Trophoblast cell (in vitro differentiated cells and primary cell): ENCODE measurements around the gene XPC.

Experiments
- DNase-seq, 2 donors: peaks; one replicate each; pipeline ENCODE4 v3.0.0-alpha.2; 2016
- H2AFZ ChIP-seq: 2 replicates; pipeline ENCODE4 v1.6.1; 2013; ENCODE audit warnings: low read length, moderate library complexity, mild to moderate bottlenecking; ENCODE audit not compliant: insufficient read depth, poor library complexity
- H2AK5ac ChIP-seq: 2 replicates; pipeline ENCODE4 v1.6.1; 2013; ENCODE audit warnings: mild to moderate bottlenecking, low read length
- H2BK120ac ChIP-seq: 2 replicates; pipeline ENCODE4 v1.6.1; 2013; ENCODE audit warnings: low read length, mild to moderate bottlenecking, moderate library complexity; ENCODE audit not compliant: insufficient read depth, poor library complexity
- H2BK12ac ChIP-seq: 2 replicates; pipeline ENCODE4 v1.6.1; 2013; ENCODE audit warnings: mild to moderate bottlenecking, low read length, moderate library complexity
- H2BK5ac ChIP-seq: 2 replicates; pipeline ENCODE4 v1.6.1; 2013; ENCODE audit warnings: low read length, low read depth, moderate library complexity, mild to moderate bottlenecking; ENCODE audit not compliant: poor library complexity
- H3K14ac ChIP-seq: 2 replicates; pipeline ENCODE4 v1.6.1; 2013; ENCODE audit warnings: mild to moderate bottlenecking, low read length
- H3K18ac ChIP-seq: 2 replicates; pipeline ENCODE4 v1.6.1; 2013; ENCODE audit warnings: mild to moderate bottlenecking, low read length
- H3K23ac ChIP-seq: 2 replicates; pipeline ENCODE4 v1.6.1; 2013; ENCODE audit warnings: low read length
- H3K27ac ChIP-seq: 2 replicates; pipeline ENCODE4 v1.5.1; 2013; ENCODE audit warnings: low read depth, mild to moderate bottlenecking, inconsistent platforms, low read length, moderate library complexity
- H3K27me3 ChIP-seq: 2 replicates; pipeline ENCODE4 v1.6.1; 2013; ENCODE audit warnings: inconsistent platforms, mild to moderate bottlenecking, low read length, moderate library complexity; ENCODE audit not compliant: insufficient read depth
- H3K36me3 ChIP-seq, 2 experiments: 1 replicate in 1 of 2; 2 replicates in 1 of 2; pipeline ENCODE4 v1.6.1; 2013; ENCODE audit warnings: low read length in 2 of 2, mild to moderate bottlenecking in 2 of 2, moderate library complexity in 1 of 2; ENCODE audit not compliant: insufficient read depth in 2 of 2, control insufficient read depth in 1 of 2
- H3K4ac ChIP-seq: 2 replicates; pipeline ENCODE4 v1.6.1; 2013; ENCODE audit warnings: low read depth, mild to moderate bottlenecking, low read length, moderate library complexity
- H3K4me1 ChIP-seq, 2 experiments: 1 replicate in 1 of 2; 2 replicates in 1 of 2; pipeline ENCODE4 v1.6.1; 2013; ENCODE audit warnings: low read length in 2 of 2, mild to moderate bottlenecking in 2 of 2, moderate library complexity in 1 of 2; ENCODE audit not compliant: insufficient read depth in 2 of 2, control insufficient read depth in 1 of 2
- H3K4me2 ChIP-seq: 2 replicates; pipeline ENCODE4 v1.6.1; 2013; ENCODE audit warnings: inconsistent platforms, mild to moderate bottlenecking, low read length, moderate library complexity
- H3K4me3 ChIP-seq: 2 replicates; pipeline ENCODE4 v1.5.1; 2013; ENCODE audit warnings: mild to moderate bottlenecking, low read depth, low read length, inconsistent platforms
- H3K79me1 ChIP-seq: one replicate; pipeline ENCODE4 v1.6.1; 2013; ENCODE audit warnings: low read length
- H3K79me2 ChIP-seq: 2 replicates; pipeline ENCODE4 v1.6.1; 2013; ENCODE audit warnings: low read length, mild to moderate bottlenecking; ENCODE audit not compliant: control insufficient read depth, insufficient read depth, poor library complexity
- H3K9ac ChIP-seq: 2 replicates; pipeline ENCODE4 v1.6.1; 2013; ENCODE audit warnings: mild to moderate bottlenecking, low read length
- H3K9me3 ChIP-seq: 2 replicates; pipeline ENCODE4 v1.6.1; 2013; ENCODE audit warnings: low read depth, mild to moderate bottlenecking, control low read depth, inconsistent platforms, low read length; ENCODE audit not compliant: insufficient read depth
- H4K12ac ChIP-seq: 2 replicates; pipeline ENCODE4 v1.6.1; 2013; ENCODE audit warnings: low read depth, mild to moderate bottlenecking, low read length, moderate library complexity
- H4K8ac ChIP-seq: 2 replicates; pipeline ENCODE4 v1.6.1; 2013; ENCODE audit warnings: low read depth, mild to moderate bottlenecking, low read length, moderate library complexity
- H4K91ac ChIP-seq: one replicate; pipeline ENCODE4 v1.6.1; 2013; ENCODE audit warnings: low read depth, mild to moderate bottlenecking, low read length, moderate library complexity
- WGBS: extraction: QIAGEN DNeasy Blood & Tissue Kit; methylation state at CpG from one replicate; pipeline ENCODE4 v1.1.7; 2013; ENCODE audit warnings: missing lambda C conversion rate; ENCODE audit not compliant: insufficient read length, insufficient coverage; ENCODE audit errors: extremely low coverage; 5-methylcytosine and 5-hydroxymethylcytosine counted together

Gene XPC

GRCh38 chr3:14199641-14200040 lies 21.2 kb upstream of the XPC start:
- no peak for DNase-seq
- Histone ChIP-seq H3K4me1 (peaks cover 31 to 35% of the 10 kb centered on the region in 2 experiments), H3K14ac (no peak overlapping the region), H3K18ac (no peak overlapping the region), H3K27me3 (no peaks in the 10 kb centered on the region), H2BK5ac (no peak overlapping the region), H3K23ac (no peak overlapping the region), H2BK120ac (no peak overlapping the region), H3K36me3 (peaks cover 6 to 9% of the 10 kb centered on the region in 2 experiments), H4K91ac (no peak overlapping the region), H2BK12ac (no peak overlapping the region), H3K79me1 (peaks cover 19% of the 10 kb centered on the region), H3K4ac (no peak overlapping the region), H4K8ac (no peak overlapping the region), H3K4me3 (no peak overlapping the region), H3K9me3 (no peaks in the 10 kb centered on the region), H3K79me2 (no peaks in the 10 kb centered on the region), H3K9ac (no peak overlapping the region), H2AK5ac (no peak overlapping the region), H3K4me2 (no peak overlapping the region), H2AFZ (no peak overlapping the region), H3K27ac (no peak overlapping the region), H4K12ac (no peak overlapping the region)
- WGBS: no CpG with 5 or more reads among the region's 4 CpGs

- Histone ChIP-seq H3K18ac (no peak overlapping the region), H3K9ac (no peak overlapping the region), H2BK5ac (no peak overlapping the region), H2AK5ac (no peak overlapping the region), H3K4me2 (no peak overlapping the region), H3K27ac (no peak overlapping the region), H3K4ac (no peak overlapping the region), H3K4me1 (peaks cover 2 to 8% of the 10 kb centered on the region in 2 experiments), H2AFZ (no peak overlapping the region), H3K9me3 (no peaks in the 10 kb centered on the region), H3K4me3 (no peak overlapping the region), H2BK12ac (no peak overlapping the region), H3K27me3 (no peaks in the 10 kb centered on the region), H3K36me3 (peaks cover 7 to 9% of the 10 kb centered on the region in 2 experiments), H3K14ac (no peak overlapping the region), H2BK120ac (no peak overlapping the region), H3K79me2 (no peaks in the 10 kb centered on the region), H4K8ac (no peak overlapping the region), H4K12ac (no peak overlapping the region), H4K91ac (no peak overlapping the region), H3K79me1 (no peaks in the 10 kb centered on the region), H3K23ac (no peak overlapping the region)
- DNase-seq: no peak
- no CpG with 5 or more reads among the region's 4 CpGs for WGBS
These were observed 16.5 kb upstream of the XPC start for GRCh38 chr3:14194865-14195264.

GRCh38 chr3:14188041-14188754 lies 9.8 kb upstream of the XPC start:
- H3K23ac ChIP-seq: no peak overlapping the region
- H3K79me2 ChIP-seq: no peaks in the 10 kb centered on the region
- no peak overlapping the region for H4K12ac ChIP-seq
- H3K27ac ChIP-seq: no peak overlapping the region
- H2BK12ac ChIP-seq: no peak overlapping the region
- peaks cover 11 to 19% of the 10 kb centered on the region in 2 experiments for H3K36me3 ChIP-seq
- H3K4ac ChIP-seq: no peak overlapping the region
- H3K27me3 ChIP-seq: no peaks in the 10 kb centered on the region
- no CpG with 5 or more reads among the region's 4 CpGs for WGBS
- no peaks in the 10 kb centered on the region for H3K4me1 ChIP-seq
- no peaks in the 10 kb centered on the region for H3K9me3 ChIP-seq
- no peak overlapping the region for H2AK5ac ChIP-seq
- H2BK5ac ChIP-seq: no peak overlapping the region
- no peak overlapping the region for H3K18ac ChIP-seq
- H3K4me3 ChIP-seq: no peak overlapping the region
- H2AFZ ChIP-seq: no peak overlapping the region
- no peak overlapping the region for H2BK120ac ChIP-seq
- H3K79me1 ChIP-seq: no peaks in the 10 kb centered on the region
- H3K9ac ChIP-seq: no peak overlapping the region
- H3K4me2 ChIP-seq: no peak overlapping the region
- no peak overlapping the region for H4K91ac ChIP-seq
- no peak overlapping the region for H4K8ac ChIP-seq
- no peak for DNase-seq
- H3K14ac ChIP-seq: no peak overlapping the region

- Histone ChIP-seq H3K23ac (no peak overlapping the region), H3K27me3 (no peaks in the 10 kb centered on the region), H3K9ac (no peak overlapping the region), H4K12ac (no peak overlapping the region), H2AK5ac (no peak overlapping the region), H3K4ac (no peak overlapping the region), H3K4me2 (no peak overlapping the region), H3K36me3 (peaks cover 11 to 19% of the 10 kb centered on the region in 2 experiments), H3K14ac (no peak overlapping the region), H2BK12ac (no peak overlapping the region), H3K9me3 (no peaks in the 10 kb centered on the region), H4K8ac (no peak overlapping the region), H3K27ac (no peak overlapping the region), H3K4me3 (no peak overlapping the region), H2BK120ac (no peak overlapping the region), H3K18ac (no peak overlapping the region), H2BK5ac (no peak overlapping the region), H3K79me1 (no peaks in the 10 kb centered on the region), H3K4me1 (no peaks in the 10 kb centered on the region), H2AFZ (no peak overlapping the region), H4K91ac (no peak overlapping the region), H3K79me2 (no peaks in the 10 kb centered on the region)
- no CpG with 5 or more reads among the region's 5 CpGs for WGBS
- DNase-seq: no peak
These were observed 8.6 kb upstream of the XPC start for GRCh38 chr3:14186854-14187458.
